Measurements from ENCODE around the gene EXOC8.

EXOC8 gene

GRCh38 chr1:231337472-231338269 is at the start of gene EXOC8:
Gene EXOC8 (minus strand): TSS chr1:231337852. CDS start chr1:231337745, 107 bp downstream.
- peak; percentile 96 to 97 for DNase-seq (ENCODE audit: low read depth in 2 of 2)

DNA sequence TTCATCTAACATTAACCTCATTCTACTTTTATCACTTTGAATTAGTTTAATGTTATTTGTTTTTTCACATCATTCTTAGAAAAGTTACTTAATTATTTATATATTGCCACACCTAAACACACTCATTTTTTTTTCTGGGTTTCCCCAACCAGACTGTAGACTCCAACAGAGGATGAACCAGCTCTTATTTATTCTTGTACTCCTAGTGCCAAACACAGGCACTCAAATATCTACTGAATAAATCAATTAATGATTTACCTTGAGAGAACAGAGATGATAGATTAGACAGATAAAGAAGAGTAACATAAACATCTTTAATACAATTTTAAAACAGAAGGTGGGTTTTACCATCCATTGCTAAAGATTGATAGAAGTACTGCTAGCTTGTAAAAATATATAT is 48.8 kb upstream of the EXOC8 start:
- no peak for DNase-seq (ENCODE audit: low read depth in 2 of 2)

GRCh38 chr1:231385416-231385748 is 47.7 kb upstream of the EXOC8 start:
- DNase-seq (ENCODE audit: low read depth in 2 of 2), result no peak

DNA sequence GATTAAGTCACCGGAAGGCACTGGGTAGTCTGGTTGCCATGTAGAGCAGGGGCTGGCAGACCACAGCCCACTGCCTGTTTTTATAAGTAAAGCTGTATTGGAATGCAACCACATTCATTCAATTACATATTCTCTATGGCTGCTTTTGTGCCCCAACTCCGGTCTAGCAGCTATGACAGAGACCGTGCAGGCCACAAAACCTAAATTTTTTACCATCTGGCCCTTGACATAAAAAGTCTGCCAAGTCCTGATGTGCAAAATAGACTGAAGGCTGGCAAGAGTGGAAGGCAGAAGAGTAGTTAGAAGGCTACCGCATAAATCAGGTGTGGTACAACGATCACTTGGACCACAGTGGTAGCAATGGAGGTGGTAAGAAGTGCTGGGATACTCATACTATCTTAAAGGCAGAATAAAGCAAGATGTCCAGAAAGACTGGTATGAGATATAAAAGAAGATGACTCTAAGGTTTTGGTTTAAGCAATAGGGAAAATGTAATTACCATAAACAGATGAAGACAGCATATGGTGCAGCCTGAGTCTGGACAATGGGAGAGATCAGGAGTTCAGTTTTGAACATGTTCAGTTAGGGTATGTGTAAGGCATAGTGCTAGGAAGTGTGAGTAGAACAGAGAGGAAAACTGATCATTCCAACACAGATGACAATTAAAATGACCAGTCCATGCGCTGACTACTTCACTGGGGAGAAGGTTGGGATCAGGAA is 47.2 kb upstream of the EXOC8 start:
- DNase-seq (ENCODE audit: low read depth in 2 of 2), result no peak

GRCh38 chr1:231383159-231383860 is 45.7 kb upstream of the EXOC8 start:
- no peak for DNase-seq (ENCODE audit: low read depth in 2 of 2)

GRCh38 chr1:231382426-231382825 is 44.8 kb upstream of the EXOC8 start:
- no peak for DNase-seq (ENCODE audit: low read depth in 2 of 2)

- DNase-seq (ENCODE audit: low read depth in 2 of 2), result no peak
These were observed 44.1 kb upstream of the EXOC8 start for GRCh38 chr1:231381729-231382128.

GRCh38 chr1:231376875-231377549 is 39.4 kb upstream of the EXOC8 start:
- no peak for DNase-seq (ENCODE audit: low read depth in 2 of 2)

GRCh38 chr1:231376101-231376500 is 38.4 kb upstream of the EXOC8 start:
- no peak for DNase-seq (ENCODE audit: low read depth in 2 of 2)

DNA sequence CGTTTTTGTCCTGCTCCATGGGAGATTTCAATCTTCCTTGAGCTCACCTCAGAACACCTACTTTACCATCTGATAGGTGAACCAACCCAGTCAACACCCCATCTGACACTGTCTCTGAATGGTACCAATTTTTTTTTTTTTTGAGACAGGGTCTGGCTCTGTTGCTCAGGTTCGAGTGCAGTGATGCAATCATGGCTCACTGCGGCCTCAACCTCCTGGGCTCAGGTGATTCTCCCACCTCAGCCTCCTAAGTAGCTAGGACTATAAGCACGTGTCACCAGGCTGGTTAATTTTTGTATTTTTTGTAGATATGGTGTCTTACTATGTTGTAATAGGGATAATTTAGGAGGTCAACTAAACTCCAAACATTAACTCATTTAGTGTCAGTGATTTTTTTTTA is 36.7 kb upstream of the EXOC8 start:
- DNase-seq (ENCODE audit: low read depth in 2 of 2), result no peak

- no peak for DNase-seq (ENCODE audit: low read depth in 2 of 2)
These were observed 34.8 kb upstream of the EXOC8 start for GRCh38 chr1:231372501-231372900.

- no peak for DNase-seq (ENCODE audit: low read depth in 2 of 2)
These were observed 31.6 kb upstream of the EXOC8 start for GRCh38 chr1:231369282-231369681.

DNA sequence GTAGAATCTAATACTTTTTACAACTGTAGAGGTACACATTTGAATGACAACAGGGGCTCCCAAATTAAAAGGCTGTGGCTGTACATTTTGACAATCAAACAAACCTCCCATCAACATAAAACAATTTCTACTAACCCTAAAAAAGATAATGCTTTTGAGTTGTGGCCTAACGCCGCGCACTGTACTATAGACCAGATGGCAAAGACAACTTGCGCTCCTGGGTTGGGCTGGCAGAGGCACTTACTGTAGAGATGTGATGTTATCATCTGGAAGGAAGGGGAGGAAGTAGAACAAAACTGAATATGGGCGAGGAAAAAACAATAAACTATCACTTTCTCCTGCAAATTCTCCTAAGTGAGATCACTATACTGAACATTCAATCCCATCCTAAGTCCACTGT is 26.5 kb upstream of the EXOC8 start:
- no peak for DNase-seq (ENCODE audit: low read depth in 2 of 2)

DNA sequence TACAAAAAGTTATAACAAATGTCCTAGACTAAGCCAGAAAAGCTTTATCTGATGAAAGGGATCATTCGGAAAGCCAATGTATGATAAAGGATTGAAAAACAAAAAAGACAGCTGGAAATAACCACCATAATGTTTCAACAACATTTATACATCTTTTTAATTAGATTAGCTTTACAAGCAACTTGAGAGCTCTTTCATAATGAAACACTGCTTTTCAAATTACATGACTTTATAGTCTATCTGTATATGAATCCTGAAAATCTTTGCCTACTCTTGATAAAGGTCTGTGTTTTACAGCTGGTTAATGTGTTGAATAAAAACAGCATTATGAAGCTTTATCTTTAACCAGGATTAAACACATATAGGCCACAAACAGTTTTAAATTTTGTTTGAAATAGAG is 26.0 kb upstream of the EXOC8 start:
- DNase-seq (ENCODE audit: low read depth in 2 of 2), result no peak

- DNase-seq (ENCODE audit: low read depth in 2 of 2), result no peak
These were observed 24.7 kb upstream of the EXOC8 start for GRCh38 chr1:231362325-231362724.

DNA sequence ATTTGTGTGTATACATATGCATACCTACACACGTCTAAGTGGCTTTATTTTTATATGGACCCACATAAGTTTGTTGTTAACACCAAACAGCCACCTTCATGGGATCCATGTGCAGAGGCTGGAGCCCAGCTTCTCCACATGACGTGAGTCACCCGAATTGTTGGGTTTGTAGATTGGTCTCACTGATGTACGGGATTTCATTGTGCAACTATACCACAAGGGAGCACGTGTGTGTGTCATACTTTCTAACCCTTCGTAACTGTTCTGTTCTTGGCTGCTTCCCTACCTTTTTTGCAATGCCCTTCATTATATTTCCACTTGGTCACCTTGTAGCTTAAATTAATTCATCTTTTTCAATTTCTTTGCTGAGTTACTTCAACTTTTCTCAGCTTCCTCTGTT is 21.5 kb upstream of the EXOC8 start:
- no peak for DNase-seq (ENCODE audit: low read depth in 2 of 2)

DNA sequence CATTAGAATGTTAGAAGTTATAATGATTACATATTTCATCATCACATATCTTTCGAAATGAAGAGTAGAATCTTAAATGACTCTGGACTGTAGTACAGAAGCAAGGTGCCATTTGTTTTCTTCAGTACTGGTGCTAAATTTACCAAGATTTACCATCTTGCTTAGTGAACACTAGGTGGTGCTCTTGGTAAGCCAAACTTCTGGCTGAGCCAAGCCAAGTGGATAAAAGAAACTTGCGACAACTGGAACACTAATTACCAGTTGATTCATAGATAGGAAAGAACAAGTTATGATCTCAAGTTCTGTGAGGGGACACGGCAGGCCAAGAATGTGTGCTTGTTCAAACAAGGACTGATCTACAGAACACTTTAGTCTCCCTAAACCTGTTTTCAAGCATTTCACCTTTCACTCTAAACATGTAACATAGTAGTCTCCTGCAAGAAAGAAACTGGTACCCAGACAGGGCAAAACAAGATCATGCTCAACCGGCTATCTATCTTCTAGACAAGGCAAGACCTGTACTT is 20.2 kb upstream of the EXOC8 start:
- no peak for DNase-seq (ENCODE audit: low read depth in 2 of 2)

- no peak for DNase-seq (ENCODE audit: low read depth in 2 of 2)
These were observed 19.6 kb upstream of the EXOC8 start for GRCh38 chr1:231357187-231357772.

GRCh38 chr1:231355171-231355570 is 17.5 kb upstream of the EXOC8 start:
- no peak for DNase-seq (ENCODE audit: low read depth in 2 of 2)

GRCh38 chr1:231354330-231355020 is 16.8 kb upstream of the EXOC8 start:
- DNase-seq (ENCODE audit: low read depth in 2 of 2), result no peak

DNA sequence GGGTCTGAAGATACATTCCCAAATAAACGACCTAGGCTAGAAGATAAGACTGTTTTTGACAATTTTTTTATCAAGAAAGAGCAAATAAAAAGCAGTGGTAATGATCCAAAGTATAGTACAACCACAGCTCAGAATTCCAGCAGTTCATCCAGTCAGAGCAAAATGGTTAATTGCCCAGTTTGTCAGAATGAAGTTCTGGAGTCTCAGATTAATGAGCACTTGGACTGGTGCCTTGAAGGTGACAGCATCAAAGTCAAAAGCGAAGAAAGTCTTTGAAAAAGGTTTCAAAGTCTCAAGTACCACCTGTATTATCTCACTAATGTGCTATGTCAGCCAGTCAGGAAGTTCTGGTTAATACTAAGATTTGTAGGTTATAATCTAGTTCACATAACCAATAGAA is 15.4 kb upstream of the EXOC8 start:
- DNase-seq (ENCODE audit: low read depth in 2 of 2), result no peak

Measured in stimulated activated CD8-positive, alpha-beta memory T cell treated with anti-CD3 and anti-CD28 coated beads, Interleukin-2, amount 100 ng/mL, for 1 hour (primary cell).